DOHH2 (cell line): Measurements from ENCODE around the gene CTBP1.

ENCODE experiments used
- CTCF ChIP-seq: fragments of 200-600 bp; sonication (generic); IDR thresholded peaks from one replicate; pipeline ENCODE4 v1.5.1; 2014; ENCODE audit warnings: antibody characterized with exemption, mild to moderate bottlenecking, low read depth, low read length; ENCODE audit not compliant: poor library complexity, severe bottlenecking
- EZH2phosphoT487 ChIP-seq: fragments of 200-600 bp; sonication (generic); IDR thresholded peaks from 2 replicates; pipeline ENCODE4 v1.6.1; 2017; ENCODE audit warnings: borderline replicate concordance, mild to moderate bottlenecking, antibody characterized with exemption, low read length, moderate library complexity, mixed read lengths

- TF ChIP-seq EZH2phosphoT487 (no peak), CTCF (no peak)
Observed at GRCh38 chr4:1175635-1176229, 73.2 kb downstream of the CTBP1 start.
